Mucosa of rectum (tissue), 2 donors: ENCODE data around the gene CCDC9B.

Source experiments
- H3K27ac ChIP-seq, 2 donors: one replicate each; pipeline ENCODE4 v1.7.0; 2013; ENCODE audit warnings: inconsistent platforms in 2 of 2, low read depth in 2 of 2, low read length in 2 of 2
- H3K27me3 ChIP-seq, 2 donors: one replicate each; pipeline ENCODE4 v1.7.0; 2013; ENCODE audit warnings: low read length in 2 of 2; ENCODE audit not compliant: control insufficient read depth in 2 of 2, insufficient read depth in 2 of 2
- H3K36me3 ChIP-seq, 2 donors: one replicate each; pipeline ENCODE4 v1.7.0; 2013; ENCODE audit warnings: low read length in 2 of 2; ENCODE audit not compliant: control insufficient read depth in 2 of 2, insufficient read depth in 2 of 2
- H3K4me1 ChIP-seq, 2 donors: one replicate each; pipeline ENCODE4 v1.7.0; 2013; ENCODE audit warnings: low read length in 2 of 2, mild to moderate bottlenecking in 1 of 2; ENCODE audit not compliant: control insufficient read depth in 2 of 2, insufficient read depth in 2 of 2
- H3K4me3 ChIP-seq, 2 donors: one replicate each; pipeline ENCODE4 v1.7.0; 2013; ENCODE audit warnings: low read length in 2 of 2
- H3K9ac ChIP-seq, 2 donors: one replicate each; pipeline ENCODE4 v1.7.0; 2013; ENCODE audit warnings: low read length in 2 of 2, low read depth in 1 of 2, mild to moderate bottlenecking in 1 of 2
- H3K9me3 ChIP-seq, 2 donors: one replicate each; pipeline ENCODE4 v1.7.0; 2013; ENCODE audit warnings: low read length in 2 of 2; ENCODE audit not compliant: control insufficient read depth in 2 of 2
- donor health status: healthy.
- donor health status: Normal muscosa, but diverticular disease.

CCDC9B gene

DNA sequence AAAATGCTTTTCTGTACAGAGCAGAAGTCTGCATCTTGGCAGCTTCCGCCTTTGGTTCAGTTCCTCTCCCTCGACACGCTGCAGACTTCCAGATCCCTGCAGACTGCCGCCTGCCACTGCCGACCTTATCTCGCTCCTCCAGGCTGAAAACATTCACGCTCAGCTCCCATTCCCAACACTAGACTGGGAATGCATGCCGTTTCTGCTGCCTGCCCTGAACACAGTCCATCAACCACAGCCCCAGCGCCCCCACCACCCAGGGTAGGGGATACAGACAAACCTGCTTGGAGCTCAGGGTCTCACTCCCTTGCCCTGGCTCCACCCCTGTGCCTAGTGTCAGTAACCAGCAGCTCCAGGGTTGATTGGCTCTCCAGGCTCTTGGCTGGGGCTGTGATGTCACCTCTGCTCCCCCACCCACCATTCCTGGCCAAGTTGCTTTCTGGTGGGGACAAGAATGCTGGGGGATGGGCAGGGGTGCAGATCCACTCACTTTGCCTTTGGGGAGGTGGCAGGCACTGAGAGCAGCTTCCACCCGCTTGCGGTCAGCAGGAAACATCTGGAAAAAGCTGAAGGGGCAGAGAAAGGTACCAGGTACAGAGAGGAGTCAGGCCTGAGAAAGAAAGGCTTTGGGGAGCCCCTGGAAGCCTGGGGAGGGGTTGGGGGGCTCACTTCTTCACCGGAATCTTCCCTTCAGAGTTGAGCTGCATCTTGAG, 39.1 kb downstream of the CCDC9B start:
- no peaks in the 10 kb centered on the region for H3K4me1 ChIP-seq
- peaks cover 0 to 14% of the 10 kb centered on the region in 2 donors for H3K36me3 ChIP-seq
- H3K27ac ChIP-seq = no peak overlapping the region
- H3K9ac ChIP-seq = no peak overlapping the region
- H3K9me3 ChIP-seq = no peaks in the 10 kb centered on the region
- no peaks in the 10 kb centered on the region for H3K27me3 ChIP-seq
- H3K4me3 ChIP-seq = no peak overlapping the region

DNA sequence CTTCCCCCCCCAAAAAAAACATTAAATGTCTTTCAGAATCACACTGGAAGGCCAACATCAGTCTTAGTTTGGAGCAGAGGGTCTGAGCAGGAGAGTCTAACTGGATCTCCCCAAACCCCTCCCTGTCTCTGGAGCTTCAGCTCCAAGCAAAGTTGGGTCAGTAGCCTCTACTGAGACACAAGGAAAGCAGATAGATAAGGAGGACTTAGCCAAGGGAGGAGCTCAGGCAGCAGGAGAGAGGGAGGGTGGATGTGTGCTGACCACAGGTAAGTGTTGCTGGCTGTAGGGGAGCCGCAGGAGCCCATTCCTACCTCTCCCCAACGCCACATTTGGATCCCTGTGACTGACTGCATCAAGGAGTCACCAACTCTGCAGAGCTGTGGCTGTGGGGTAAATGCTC, 40.0 kb downstream of the CCDC9B start:
- peaks cover 0 to 14% of the 10 kb centered on the region in 2 donors for H3K36me3 ChIP-seq
- H3K9ac ChIP-seq = no peak overlapping the region
- H3K27me3 ChIP-seq = peaks cover 0 to 2% of the 10 kb centered on the region in 2 donors
- no peak overlapping the region for H3K4me3 ChIP-seq
- H3K4me1 ChIP-seq = no peaks in the 10 kb centered on the region
- H3K9me3 ChIP-seq = no peaks in the 10 kb centered on the region
- no peak overlapping the region for H3K27ac ChIP-seq

DNA sequence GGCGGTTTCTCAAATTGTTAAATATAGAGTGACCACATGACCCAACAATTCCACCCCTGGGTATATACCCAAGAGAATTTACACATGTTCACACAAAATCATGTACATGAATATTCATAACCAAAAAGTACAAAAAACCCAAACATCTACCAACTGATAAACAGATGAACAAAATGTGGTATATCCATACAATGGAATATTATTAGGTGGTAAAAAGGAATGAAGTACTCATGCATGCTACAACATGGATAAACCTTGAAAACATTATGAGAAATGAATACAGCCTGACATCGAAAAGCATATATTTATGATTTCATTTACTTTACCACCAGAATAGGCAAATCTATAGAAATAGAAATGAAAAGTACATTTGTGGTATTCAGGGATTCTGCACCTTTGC, 40.4 kb downstream of the CCDC9B start:
- no peak overlapping the region for H3K27ac ChIP-seq
- peaks cover 0 to 17% of the 10 kb centered on the region in 2 donors for H3K36me3 ChIP-seq
- H3K4me3 ChIP-seq = no peak overlapping the region
- H3K9me3 ChIP-seq = no peaks in the 10 kb centered on the region
- no peaks in the 10 kb centered on the region for H3K4me1 ChIP-seq
- no peak overlapping the region for H3K9ac ChIP-seq
- H3K27me3 ChIP-seq = peaks cover 0 to 2% of the 10 kb centered on the region in 2 donors

DNA sequence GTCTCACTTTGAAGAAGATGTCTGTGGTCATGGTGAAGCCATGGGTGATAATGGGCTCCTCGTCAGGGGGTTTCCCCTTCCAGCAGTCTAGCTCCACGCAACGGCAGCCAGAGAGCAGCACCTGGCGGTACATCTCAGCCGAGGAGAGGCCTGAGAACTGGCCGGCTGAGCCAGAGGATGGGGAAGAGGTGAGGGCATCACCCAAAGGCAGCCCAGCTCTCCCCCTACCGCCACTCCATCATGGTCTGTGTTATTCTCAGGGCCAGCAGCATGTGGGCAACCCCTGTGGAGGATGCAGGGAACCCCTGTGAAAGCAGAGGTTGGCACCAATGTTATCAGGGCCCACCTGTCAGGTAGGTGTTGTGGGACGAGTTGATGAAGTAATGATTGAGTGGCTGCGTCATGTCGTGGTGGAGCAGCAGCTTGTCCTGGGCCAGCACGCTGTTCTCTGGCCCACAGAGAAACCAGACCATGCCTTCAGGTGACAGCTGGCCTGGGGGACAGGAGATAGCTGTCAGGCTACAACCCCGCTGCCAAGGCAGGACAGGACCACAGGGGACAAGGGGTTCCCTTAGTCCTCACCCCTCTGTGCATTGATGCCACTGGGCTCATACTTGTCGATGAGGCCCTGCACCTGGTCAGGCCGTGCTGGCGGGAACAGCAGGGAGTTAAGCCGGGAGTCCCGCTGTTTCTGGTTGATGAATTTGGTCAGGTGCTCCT, 42.4 kb downstream of the CCDC9B start:
- Histone ChIP-seq H3K27me3 (peaks cover 0 to 2% of the 10 kb centered on the region in 2 donors), H3K36me3 (peaks cover 0 to 15% of the 10 kb centered on the region in 2 donors), H3K4me1 (no peaks in the 10 kb centered on the region), H3K27ac (no peak overlapping the region), H3K4me3 (no peak overlapping the region), H3K9ac (no peak overlapping the region), H3K9me3 (no peaks in the 10 kb centered on the region)

DNA sequence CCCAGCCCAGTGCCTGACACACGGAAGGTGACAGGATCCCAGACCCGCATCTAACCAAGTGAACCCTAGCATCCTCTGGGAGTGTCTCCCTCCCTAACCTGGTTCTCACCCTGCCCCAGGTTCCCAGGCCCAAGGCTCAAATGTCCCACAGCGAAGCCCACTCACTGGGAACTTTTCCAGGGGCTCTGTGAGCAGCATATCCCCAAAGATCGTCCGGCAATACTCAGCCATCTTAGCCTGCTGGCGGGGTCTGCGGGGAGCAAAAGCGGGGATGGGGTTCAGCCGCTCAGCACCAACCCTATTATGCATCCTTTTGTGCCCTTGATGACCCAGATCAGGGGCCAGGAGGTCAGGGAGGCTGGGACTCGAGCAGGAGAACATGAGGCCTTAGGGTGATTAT, 43.4 kb downstream of the CCDC9B start:
- peaks cover 0 to 2% of the 10 kb centered on the region in 2 donors for H3K27me3 ChIP-seq
- no peak overlapping the region for H3K9ac ChIP-seq
- H3K27ac ChIP-seq = no peak overlapping the region
- no peak overlapping the region for H3K4me3 ChIP-seq
- no peaks in the 10 kb centered on the region for H3K4me1 ChIP-seq
- H3K9me3 ChIP-seq = no peaks in the 10 kb centered on the region
- peaks cover 0 to 18% of the 10 kb centered on the region in 2 donors for H3K36me3 ChIP-seq

DNA sequence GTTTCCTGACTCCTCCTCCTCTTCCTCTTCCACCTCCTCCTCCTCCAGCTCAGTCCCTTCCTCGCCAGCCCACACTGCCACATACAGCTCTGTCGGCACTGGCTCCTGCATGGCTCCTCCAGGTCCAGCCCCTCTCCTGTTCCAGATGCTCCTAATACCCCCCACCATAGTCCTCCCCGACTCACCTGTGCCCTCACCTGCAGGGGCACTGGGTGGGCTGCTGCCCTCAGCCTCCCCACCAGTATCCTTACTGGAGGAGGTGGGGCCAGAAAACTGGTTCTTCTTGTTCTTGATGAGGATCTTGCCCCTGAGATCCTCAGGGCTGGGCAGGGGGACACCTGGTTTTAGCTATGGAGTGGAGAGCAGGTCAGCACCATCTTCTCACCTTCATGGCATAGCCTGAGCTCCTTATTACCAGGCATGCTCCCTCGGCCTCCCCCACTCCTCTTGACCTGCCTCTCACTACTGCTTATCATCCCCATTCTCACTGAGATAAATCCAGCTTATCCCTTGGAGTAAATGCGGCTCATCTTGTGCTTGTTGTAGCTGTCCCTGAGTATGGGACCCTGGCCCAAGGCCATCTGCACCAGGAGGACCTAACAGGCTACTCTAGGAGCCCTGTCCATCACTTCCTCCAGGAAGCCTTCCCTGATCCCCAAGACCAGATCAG, 44.0 kb downstream of the CCDC9B start:
- Histone ChIP-seq H3K27ac (no peak overlapping the region), H3K27me3 (peaks cover 0 to 2% of the 10 kb centered on the region in 2 donors)

DNA sequence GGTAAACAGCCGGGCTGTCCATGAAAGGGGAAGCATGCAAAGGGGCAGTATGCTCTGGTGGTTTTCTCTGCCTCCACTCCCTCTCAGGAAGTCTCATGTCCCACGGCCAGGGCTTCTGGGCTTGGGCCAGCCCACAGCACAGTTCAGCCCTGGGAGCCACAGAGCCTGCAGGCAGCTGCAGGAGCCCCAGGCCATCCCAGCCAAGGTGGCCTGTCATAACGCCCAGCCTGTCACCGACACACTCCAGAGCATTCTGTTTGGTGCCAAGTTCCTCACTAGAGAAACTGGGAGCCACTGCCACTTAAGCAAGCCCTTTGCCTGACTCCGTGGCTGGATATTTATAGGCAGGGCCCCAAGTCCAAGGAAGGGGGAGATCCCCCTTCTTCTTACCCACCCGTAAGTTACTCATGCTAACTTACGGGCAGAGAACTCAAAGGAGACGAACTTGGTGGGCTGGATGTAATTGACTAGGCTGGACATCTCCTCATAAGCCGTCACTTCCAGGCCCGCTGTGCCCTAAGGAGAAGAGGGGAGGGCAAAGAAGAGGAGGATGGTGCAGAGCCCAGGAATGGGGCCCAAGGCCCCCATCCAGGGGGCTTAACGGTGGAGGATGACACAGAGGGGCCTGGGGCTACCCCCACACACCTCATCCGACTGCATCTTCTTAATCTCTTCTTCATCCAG, 44.7 kb downstream of the CCDC9B start:
- Histone ChIP-seq H3K9ac (no peak overlapping the region), H3K9me3 (no peaks in the 10 kb centered on the region), H3K4me1 (peaks cover 0 to 3% of the 10 kb centered on the region in 2 donors), H3K27me3 (peaks cover 0 to 2% of the 10 kb centered on the region in 2 donors), H3K4me3 (no peak overlapping the region), H3K27ac (no peak overlapping the region), H3K36me3 (peaks cover 0 to 21% of the 10 kb centered on the region in 2 donors)

More for the DNA sequence above, 44.0 kb downstream of the CCDC9B start:
- Histone ChIP-seq H3K9ac (no peak overlapping the region), H3K4me1 (peaks cover 0 to under 1% of the 10 kb centered on the region in 2 donors), H3K4me3 (no peak overlapping the region), H3K36me3 (peaks cover 0 to 21% of the 10 kb centered on the region in 2 donors), H3K9me3 (no peaks in the 10 kb centered on the region)

DNA sequence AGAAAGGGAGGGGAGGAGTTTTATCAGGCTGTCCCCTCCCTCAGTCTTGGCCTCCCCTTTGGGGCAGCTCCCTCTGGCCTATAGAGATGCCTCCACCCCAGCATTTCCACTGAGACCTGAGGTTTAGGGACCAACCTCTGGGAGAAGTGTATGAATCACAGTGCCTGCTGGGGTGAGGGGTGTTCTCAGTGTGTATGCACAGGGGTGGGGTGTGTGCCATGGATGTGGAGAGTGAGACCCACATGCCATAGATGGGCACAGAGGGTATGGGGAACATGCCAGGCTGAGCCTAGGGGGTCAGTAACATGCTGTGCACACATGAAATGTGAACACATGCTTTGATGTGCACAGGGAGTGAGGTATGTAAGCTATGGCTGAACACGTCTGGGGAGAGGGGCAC, 45.4 kb downstream of the CCDC9B start:
- peaks cover 1 to 7% of the 10 kb centered on the region in 2 donors for H3K4me1 ChIP-seq
- peaks cover 0 to 17% of the 10 kb centered on the region in 2 donors for H3K36me3 ChIP-seq
- H3K9ac ChIP-seq = no peak overlapping the region
- no peak overlapping the region for H3K4me3 ChIP-seq
- peaks cover 0 to 2% of the 10 kb centered on the region in 2 donors for H3K27me3 ChIP-seq
- no peak overlapping the region for H3K27ac ChIP-seq
- H3K9me3 ChIP-seq = no peaks in the 10 kb centered on the region

DNA sequence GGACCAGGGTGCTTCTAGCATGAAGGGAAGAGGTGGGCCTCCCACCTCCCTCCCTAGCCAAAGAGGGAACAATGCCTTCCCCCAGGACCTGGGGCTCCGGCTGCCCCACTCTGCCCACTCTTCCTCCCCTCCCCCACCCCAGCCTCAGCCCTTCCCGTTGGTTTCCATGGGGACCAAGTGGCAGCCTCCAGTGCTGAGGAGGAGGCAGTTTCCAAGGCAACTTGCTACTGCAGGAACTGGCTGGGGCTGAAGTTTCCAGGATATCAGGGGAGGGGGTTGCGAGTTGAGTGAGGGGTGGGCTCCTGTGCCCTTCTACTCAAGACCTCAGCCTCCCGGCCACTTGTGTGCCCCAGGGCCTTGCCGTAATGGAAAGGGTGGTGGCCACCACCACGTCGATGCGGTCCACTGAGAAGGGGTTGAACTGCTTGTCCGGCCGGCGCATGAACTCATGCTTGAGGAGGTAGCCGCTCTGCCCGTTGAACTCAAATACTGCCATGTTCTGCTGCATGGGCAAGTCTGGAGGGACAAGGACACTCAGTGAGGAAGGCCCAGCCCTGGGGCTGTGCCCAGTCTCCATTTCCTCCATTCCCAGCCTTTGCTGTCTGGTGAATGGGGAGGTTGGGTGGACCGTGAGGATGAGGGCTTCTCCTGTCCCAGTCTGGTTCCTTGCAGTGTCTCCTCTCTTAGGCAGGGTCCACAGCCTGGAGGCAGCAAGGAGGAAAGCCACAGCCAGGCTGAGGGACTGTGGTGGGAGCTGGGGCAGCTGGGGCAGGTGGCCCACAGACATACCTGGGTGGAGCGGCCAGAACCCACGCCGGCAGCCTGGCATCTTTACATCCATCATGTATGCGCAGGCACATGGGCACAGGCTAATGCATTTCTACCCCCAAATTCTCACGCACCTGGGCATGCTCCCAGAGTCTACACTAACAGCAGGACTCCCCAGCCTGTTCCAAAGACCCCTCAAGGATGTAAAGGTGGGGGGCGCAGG, 46.5 kb downstream of the CCDC9B start:
- H3K36me3 ChIP-seq = peaks cover 0 to 17% of the 10 kb centered on the region in 2 donors
- no peak overlapping the region for H3K4me3 ChIP-seq
- peaks cover 0 to 2% of the 10 kb centered on the region in 2 donors for H3K27me3 ChIP-seq
- H3K9ac ChIP-seq = no peak overlapping the region
- no peaks in the 10 kb centered on the region for H3K9me3 ChIP-seq
- peaks cover 11 to 17% of the 10 kb centered on the region in 2 donors for H3K4me1 ChIP-seq
- H3K27ac ChIP-seq = no peak overlapping the region
